Bronchial epithelial cell (primary cell): Measurements from ENCODE around the gene OLFM2. TPM values are rescaled to one million over a fixed set of nuclear protein-coding genes. Genes with fewer than 3 reads are reported as not detected.

Source experiments
- DNase-seq: peaks from one replicate; pipeline ENCODE4 v3.0.0-alpha.2; 2010; ENCODE audit warnings: low read depth
- FAIRE-seq: peaks from 2 replicates; lab custom pipeline; 2011; peaks lifted over from hg19 to GRCh38; lab: Jason Lieb, UNC
- H3K27me3 ChIP-seq: 2 replicates; pipeline ENCODE4 v1.5.1; 2011; ENCODE audit warnings: low read length; ENCODE audit not compliant: control insufficient read depth, insufficient read depth
- H3K36me3 ChIP-seq: 2 replicates; pipeline ENCODE4 v1.5.1; 2011; ENCODE audit warnings: low read length; ENCODE audit not compliant: control insufficient read depth, insufficient read depth
- H3K4me3 ChIP-seq: 2 replicates; pipeline ENCODE4 v1.5.1; 2011; ENCODE audit warnings: mild to moderate bottlenecking, low read depth, low read length, control low read depth
- total RNA-seq: library from RNA; depleted of rRNA; stranded (reverse); fragments of >200 nt; gene quantifications from 2 replicates; pipeline ENCODE4 v1.2.1, GENCODE V29; 2014
- TF ChIP-seq, protein P1 (sequence below): IDR thresholded peaks from 2 replicates; pipeline ENCODE4 v1.5.1; 2011; ENCODE audit warnings: mild to moderate bottlenecking, moderate library complexity, low read length, control low read depth, inconsistent platforms; ENCODE audit not compliant: insufficient read depth, severe bottlenecking

The OLFM2 gene
- total RNA-seq, 1 donor from 2014 or later = under 0.01 TPM

DNA sequence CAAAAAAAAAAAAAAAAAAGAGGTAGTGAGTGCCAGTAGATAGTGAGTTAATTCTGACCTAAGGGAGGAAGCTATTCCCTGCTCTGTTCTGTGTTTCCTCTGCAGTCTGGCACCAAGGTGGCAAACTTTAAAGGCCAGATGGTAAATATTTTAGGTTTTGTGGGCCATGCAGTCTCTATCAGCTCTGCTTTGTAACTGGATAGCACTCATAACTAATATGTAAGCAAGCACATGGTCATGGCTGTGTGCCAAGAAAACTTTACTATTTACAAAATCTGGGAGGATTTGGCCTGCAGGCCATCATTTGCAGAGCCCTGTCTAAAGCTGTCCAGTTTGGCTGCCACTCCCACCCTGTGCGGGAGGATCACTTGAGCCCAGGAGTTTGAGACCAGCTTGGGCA lies 96.9 kb downstream of the OLFM2 start:
- Histone ChIP-seq H3K4me3 (no peak overlapping the region), H3K36me3 (peaks cover 24% of the 10 kb centered on the region), H3K27me3 (no peaks in the 10 kb centered on the region)
- DNase-seq = no peak
- TF ChIP-seq, protein P1, sequence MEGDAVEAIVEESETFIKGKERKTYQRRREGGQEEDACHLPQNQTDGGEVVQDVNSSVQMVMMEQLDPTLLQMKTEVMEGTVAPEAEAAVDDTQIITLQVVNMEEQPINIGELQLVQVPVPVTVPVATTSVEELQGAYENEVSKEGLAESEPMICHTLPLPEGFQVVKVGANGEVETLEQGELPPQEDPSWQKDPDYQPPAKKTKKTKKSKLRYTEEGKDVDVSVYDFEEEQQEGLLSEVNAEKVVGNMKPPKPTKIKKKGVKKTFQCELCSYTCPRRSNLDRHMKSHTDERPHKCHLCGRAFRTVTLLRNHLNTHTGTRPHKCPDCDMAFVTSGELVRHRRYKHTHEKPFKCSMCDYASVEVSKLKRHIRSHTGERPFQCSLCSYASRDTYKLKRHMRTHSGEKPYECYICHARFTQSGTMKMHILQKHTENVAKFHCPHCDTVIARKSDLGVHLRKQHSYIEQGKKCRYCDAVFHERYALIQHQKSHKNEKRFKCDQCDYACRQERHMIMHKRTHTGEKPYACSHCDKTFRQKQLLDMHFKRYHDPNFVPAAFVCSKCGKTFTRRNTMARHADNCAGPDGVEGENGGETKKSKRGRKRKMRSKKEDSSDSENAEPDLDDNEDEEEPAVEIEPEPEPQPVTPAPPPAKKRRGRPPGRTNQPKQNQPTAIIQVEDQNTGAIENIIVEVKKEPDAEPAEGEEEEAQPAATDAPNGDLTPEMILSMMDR = no peak
- FAIRE-seq = no peak

DNA sequence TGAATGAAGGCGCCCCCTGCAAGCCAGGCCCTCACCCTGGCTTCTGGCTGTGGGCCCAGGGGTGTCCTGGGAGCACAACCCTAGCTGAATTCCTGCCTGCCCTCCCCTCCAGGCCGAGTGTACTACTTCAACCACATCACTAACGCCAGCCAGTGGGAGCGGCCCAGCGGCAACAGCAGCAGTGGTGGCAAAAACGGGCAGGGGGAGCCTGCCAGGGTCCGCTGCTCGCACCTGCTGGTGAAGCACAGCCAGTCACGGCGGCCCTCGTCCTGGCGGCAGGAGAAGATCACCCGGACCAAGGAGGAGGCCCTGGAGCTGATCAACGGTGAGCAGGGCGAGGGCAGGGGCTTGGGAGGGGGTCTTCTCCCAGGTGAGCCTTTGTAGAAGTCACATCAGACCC lies 98.0 kb downstream of the OLFM2 start:
- no peak for DNase-seq
- Histone ChIP-seq H3K27me3 (no peaks in the 10 kb centered on the region), H3K4me3 (no peak overlapping the region), H3K36me3 (peaks cover 23% of the 10 kb centered on the region)
- FAIRE-seq = no peak
- TF ChIP-seq, protein P1 = no peak

DNA sequence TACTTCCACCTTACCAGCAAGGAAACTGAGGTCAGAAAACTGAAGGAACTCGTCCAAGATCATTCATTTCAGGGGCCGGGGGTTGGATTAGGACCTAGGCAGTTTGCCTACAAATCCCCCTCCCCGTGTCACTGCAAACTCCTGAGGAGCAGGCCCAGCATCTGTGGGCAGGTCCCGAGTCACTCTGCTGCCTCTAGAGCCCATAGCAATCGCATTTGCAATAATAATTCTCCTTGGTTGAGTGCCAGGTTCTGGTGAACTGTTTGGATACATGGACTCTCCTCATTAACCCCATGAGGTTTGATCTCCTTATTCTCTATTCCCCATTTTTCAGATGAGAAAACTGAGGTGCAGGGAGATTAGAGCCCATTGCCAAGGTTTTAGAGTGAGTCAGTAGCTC lies 100.3 kb downstream of the OLFM2 start:
- no peaks in the 10 kb centered on the region for H3K27me3 ChIP-seq
- TF ChIP-seq, protein P1 = no peak
- peak overlapping the region; percentile 87 for H3K4me3 ChIP-seq
- FAIRE-seq (no peak), DNase-seq (no peak)
- H3K36me3 ChIP-seq = peaks cover 10% of the 10 kb centered on the region

DNA sequence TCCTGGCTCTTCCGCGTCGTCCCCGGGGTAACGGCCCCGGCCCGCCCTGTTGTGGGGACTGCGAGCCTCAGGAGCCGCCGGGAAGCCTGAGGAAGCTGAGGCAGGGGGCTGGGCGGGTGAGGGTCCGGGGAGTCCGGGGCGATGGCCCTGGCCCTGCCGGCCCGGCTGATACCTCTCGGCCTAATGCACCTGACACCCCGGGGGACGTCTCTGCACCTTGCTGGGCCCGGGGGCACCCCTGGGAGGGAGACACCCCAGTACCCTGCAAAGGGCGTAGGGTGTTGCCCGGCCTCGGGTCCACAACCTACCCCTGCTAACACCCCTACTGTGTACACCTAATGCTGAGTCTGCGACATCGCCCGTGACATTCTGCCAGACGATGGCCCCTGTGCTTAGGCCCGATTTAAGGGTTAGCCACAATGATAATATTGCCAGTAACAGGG lies 100.8 kb downstream of the OLFM2 start:
- no peaks in the 10 kb centered on the region for H3K27me3 ChIP-seq
- no peak for FAIRE-seq
- H3K4me3 ChIP-seq = peak overlapping the region; percentile 87
- TF ChIP-seq, protein P1 = no peak
- no peak for DNase-seq
- peaks cover 10% of the 10 kb centered on the region for H3K36me3 ChIP-seq

- no peak for FAIRE-seq
- TF ChIP-seq, protein P1 = peak; percentile 66
Measured at GRCh38 chr19:9834726-9835506, 101.4 kb downstream of the OLFM2 start, which contains the start of gene PIN1. PIN1 (plus strand) TSS chr19:9835318; CDS start chr19:9835345, 27 bp downstream.

More at GRCh38 chr19:9834726-9835506, 101.4 kb downstream of the OLFM2 start, which contains the start of gene PIN1:
- Histone ChIP-seq H3K4me3 (peak within 1 kb of the TSS; percentile 87), H3K27me3 (no peaks in the 10 kb centered on the region), H3K36me3 (peaks cover 9% of the 10 kb centered on the region)
- DNase-seq = peak; percentile 92
